HEK293 (cell line): ENCODE results near the gene BCL2L1.

Experiments used
- CTCF ChIA-PET: fragments of 350-600 bp; formaldehyde crosslinking; extraction: SDS; loops from one replicate; lab custom pipeline; 2021; ENCODE audit warnings: antibody characterized with exemption; lab: Yijun Ruan, JAX
- POLR2A ChIA-PET: fragments of 300-600 bp; formaldehyde crosslinking; extraction: SDS; loops from one replicate; lab custom pipeline; 2020; ENCODE audit warnings: antibody characterized with exemption, inconsistent platforms; lab: Yijun Ruan, JAX
- H3K27ac ChIP-seq: fragments of 200-500 bp; sonication (Bioruptor generic); 2 replicates; pipeline ENCODE4 v1.5.1; 2014; ENCODE audit warnings: low read depth, low read length, control low read depth, inconsistent platforms; ENCODE audit errors: extremely low read depth
- H3K36me3 ChIP-seq, 2 experiments: fragments of 200-500 bp in 1 of 2; sonication (Bioruptor generic) in 1 of 2; 1 replicate in 1 of 2; 2 replicates in 1 of 2; pipeline ENCODE4 v1.5.1; 2014 to 2017; ENCODE audit warnings: inconsistent platforms in 2 of 2, low read length in 2 of 2; ENCODE audit not compliant: control insufficient read depth in 2 of 2, insufficient read depth in 1 of 2
- H3K4me1 ChIP-seq: fragments of 200-500 bp; sonication (Bioruptor generic); 2 replicates; pipeline ENCODE4 v1.5.1; 2014; ENCODE audit warnings: mild to moderate bottlenecking, low read length, inconsistent platforms; ENCODE audit not compliant: control insufficient read depth, insufficient read depth
- H3K4me3 ChIP-seq: 2 replicates; pipeline ENCODE4 v1.5.1; 2011; ENCODE audit warnings: low read depth, mild to moderate bottlenecking, control low read depth, low read length, moderate library complexity
- H3K9me3 ChIP-seq: fragments of 200-500 bp; sonication (Bioruptor generic); 2 replicates; pipeline ENCODE4 v1.5.1; 2014; ENCODE audit warnings: low read depth, low read length, inconsistent platforms; ENCODE audit not compliant: control insufficient read depth, insufficient read depth
- EGR2 ChIP-seq: fragments of 450-650 bp; formaldehyde crosslinking; IDR thresholded peaks from 2 replicates; pipeline ENCODE4 v1.5.1; 2016; ENCODE audit warnings: low read depth, missing biosample characterization, missing genetic modification characterization
- GLIS2 ChIP-seq: fragments of 450-650 bp; formaldehyde crosslinking; IDR thresholded peaks from 2 replicates; pipeline ENCODE4 v1.5.1; 2016; ENCODE audit warnings: missing biosample characterization, missing genetic modification characterization
- HOXA7 ChIP-seq: sonication (generic); formaldehyde crosslinking; IDR thresholded peaks from 2 replicates; pipeline ENCODE4 v1.8.1; 2022; ENCODE audit warnings: missing genetic modification reagents, borderline replicate concordance
- HOXC10 ChIP-seq: sonication (generic); formaldehyde crosslinking; IDR thresholded peaks from 2 replicates; pipeline ENCODE4 v1.8.1; 2023; ENCODE audit warnings: mild to moderate bottlenecking, missing genetic modification reagents
- SCRT2 ChIP-seq: fragments of 450-650 bp; formaldehyde crosslinking; IDR thresholded peaks from 2 replicates; pipeline ENCODE4 v1.5.1; 2016; ENCODE audit warnings: missing biosample characterization, missing genetic modification characterization
- TCF7L2 ChIP-seq: IDR thresholded peaks from 2 replicates; pipeline ENCODE4 v1.6.1; 2011; ENCODE audit warnings: low read depth, mild to moderate bottlenecking, inconsistent platforms, low read length, moderate library complexity, borderline replicate concordance
- TRIM28 ChIP-seq: IDR thresholded peaks from 2 replicates; pipeline ENCODE4 v1.6.1; 2011; ENCODE audit warnings: low read length, control low read depth, borderline replicate concordance
- ZBTB1 ChIP-seq: fragments of 450-650 bp; formaldehyde crosslinking; IDR thresholded peaks from 2 replicates; pipeline ENCODE4 v1.5.1; 2016; ENCODE audit warnings: missing biosample characterization, missing genetic modification characterization
- ZBTB44 ChIP-seq: fragments of 450-650 bp; IDR thresholded peaks from 2 replicates; pipeline ENCODE4 v1.5.1; 2018; ENCODE audit warnings: missing biosample characterization, mild to moderate bottlenecking, missing genetic modification characterization
- ZBTB7A ChIP-seq: fragments of 450-650 bp; formaldehyde crosslinking; IDR thresholded peaks from 2 replicates; pipeline ENCODE4 v1.5.1; 2016; ENCODE audit warnings: low read depth, missing biosample characterization, missing genetic modification characterization
- ZFP37 ChIP-seq: fragments of 450-650 bp; formaldehyde crosslinking; IDR thresholded peaks from 2 replicates; pipeline ENCODE4 v1.5.1; 2016; ENCODE audit warnings: missing biosample characterization, missing genetic modification characterization
- ZNF132 ChIP-seq: fragments of 450-650 bp; formaldehyde crosslinking; IDR thresholded peaks from 2 replicates; pipeline ENCODE4 v1.5.1; 2017; ENCODE audit warnings: missing biosample characterization, missing genetic modification characterization, borderline replicate concordance
- ZNF292 ChIP-seq: fragments of 450-650 bp; formaldehyde crosslinking; IDR thresholded peaks from 2 replicates; pipeline ENCODE4 v1.5.1; 2016; ENCODE audit warnings: low read depth, missing biosample characterization, missing genetic modification characterization, borderline replicate concordance
- ZNF335 ChIP-seq: fragments of 450-650 bp; formaldehyde crosslinking; conservative IDR thresholded peaks from 2 replicates; pipeline ENCODE4 v1.5.1; 2016; ENCODE audit warnings: missing biosample characterization, missing genetic modification characterization
- ZNF341 ChIP-seq: fragments of 450-650 bp; formaldehyde crosslinking; IDR thresholded peaks from 2 replicates; pipeline ENCODE4; 2016; ENCODE audit warnings: low read depth, missing biosample characterization, missing genetic modification characterization
- ZNF350 ChIP-seq: fragments of 450-650 bp; formaldehyde crosslinking; IDR thresholded peaks from 2 replicates; pipeline ENCODE4 v1.5.0; 2017; ENCODE audit warnings: missing biosample characterization, mild to moderate bottlenecking, missing genetic modification characterization
- ZNF354C ChIP-seq: fragments of 450-650 bp; formaldehyde crosslinking; IDR thresholded peaks from 2 replicates; pipeline ENCODE4 v1.5.1; 2016; ENCODE audit warnings: missing biosample characterization, missing genetic modification characterization, low read depth, borderline replicate concordance
- ZNF398 ChIP-seq: fragments of 450-650 bp; formaldehyde crosslinking; IDR thresholded peaks from 2 replicates; pipeline ENCODE4 v1.5.1; 2017; ENCODE audit warnings: missing biosample characterization, missing genetic modification characterization
- ZNF488 ChIP-seq: fragments of 450-650 bp; formaldehyde crosslinking; IDR thresholded peaks from 2 replicates; pipeline ENCODE4 v1.5.1; 2016; ENCODE audit warnings: missing biosample characterization, missing genetic modification characterization
- ZNF555 ChIP-seq: fragments of 450-650 bp; formaldehyde crosslinking; conservative IDR thresholded peaks from 2 replicates; pipeline ENCODE4 v1.5.1; 2017; ENCODE audit warnings: missing biosample characterization, mild to moderate bottlenecking, missing genetic modification characterization, inconsistent platforms
- ZNF571 ChIP-seq: fragments of 450-650 bp; formaldehyde crosslinking; IDR thresholded peaks from 2 replicates; pipeline ENCODE4 v1.5.0; 2017; ENCODE audit warnings: missing biosample characterization, missing genetic modification characterization
- ZNF660 ChIP-seq: fragments of 450-650 bp; IDR thresholded peaks from 2 replicates; pipeline ENCODE4 v1.5.1; 2018; ENCODE audit warnings: missing biosample characterization, mild to moderate bottlenecking, missing genetic modification characterization
- ZNF768 ChIP-seq: fragments of 450-650 bp; formaldehyde crosslinking; IDR thresholded peaks from 2 replicates; pipeline ENCODE4 v1.5.1; 2018; ENCODE audit warnings: missing biosample characterization, mild to moderate bottlenecking, missing genetic modification characterization
- TF ChIP-seq, protein P1 (sequence below): fragments of 450-650 bp; formaldehyde crosslinking; IDR thresholded peaks from 2 replicates; pipeline ENCODE4 v1.5.1; 2017; ENCODE audit warnings: missing biosample characterization, missing genetic modification characterization
- TF ChIP-seq, protein P2 (sequence below): fragments of 450-650 bp; formaldehyde crosslinking; IDR thresholded peaks from 2 replicates; pipeline ENCODE4 v1.5.1; 2016; ENCODE audit warnings: missing biosample characterization, missing genetic modification characterization, low read depth
- TF ChIP-seq, protein P3 (sequence below): fragments of 450-650 bp; formaldehyde crosslinking; IDR thresholded peaks from 2 replicates; pipeline ENCODE4 v1.5.1; 2016; ENCODE audit warnings: missing biosample characterization, missing genetic modification characterization

BCL2L1 gene

GRCh38 chr20:31654534-31654933 lies 68.1 kb downstream of the BCL2L1 start:
- H3K4me1 ChIP-seq: no peaks in the 10 kb centered on the region
- POLR2A ChIA-PET: no interaction called here
- TF ChIP-seq ZNF341 (tag by site-specific recombination) (no peak), ZNF335 (no peak), ZNF571 (tag by site-specific recombination) (no peak), TRIM28 (no peak), ZNF354C (tag by site-specific recombination) (no peak), SCRT2 (tag by site-specific recombination) (no peak), ZNF398 (tag by site-specific recombination) (no peak), ZNF292 (no peak), ZNF488 (tag by site-specific recombination) (no peak), ZBTB7A (tag by site-specific recombination) (no peak), ZNF768 (tag by site-specific recombination) (no peak), ZNF350 (no peak), ZNF132 (tag by site-specific recombination) (no peak), GLIS2 (tag by site-specific recombination) (no peak), EGR2 (tag by site-specific recombination) (no peak), ZNF555 (tag by site-specific recombination) (no peak)
- TF ChIP-seq, protein P1, sequence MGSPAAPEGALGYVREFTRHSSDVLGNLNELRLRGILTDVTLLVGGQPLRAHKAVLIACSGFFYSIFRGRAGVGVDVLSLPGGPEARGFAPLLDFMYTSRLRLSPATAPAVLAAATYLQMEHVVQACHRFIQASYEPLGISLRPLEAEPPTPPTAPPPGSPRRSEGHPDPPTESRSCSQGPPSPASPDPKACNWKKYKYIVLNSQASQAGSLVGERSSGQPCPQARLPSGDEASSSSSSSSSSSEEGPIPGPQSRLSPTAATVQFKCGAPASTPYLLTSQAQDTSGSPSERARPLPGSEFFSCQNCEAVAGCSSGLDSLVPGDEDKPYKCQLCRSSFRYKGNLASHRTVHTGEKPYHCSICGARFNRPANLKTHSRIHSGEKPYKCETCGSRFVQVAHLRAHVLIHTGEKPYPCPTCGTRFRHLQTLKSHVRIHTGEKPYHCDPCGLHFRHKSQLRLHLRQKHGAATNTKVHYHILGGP (tag by site-specific recombination): no peak
- TF ChIP-seq, protein P2, sequence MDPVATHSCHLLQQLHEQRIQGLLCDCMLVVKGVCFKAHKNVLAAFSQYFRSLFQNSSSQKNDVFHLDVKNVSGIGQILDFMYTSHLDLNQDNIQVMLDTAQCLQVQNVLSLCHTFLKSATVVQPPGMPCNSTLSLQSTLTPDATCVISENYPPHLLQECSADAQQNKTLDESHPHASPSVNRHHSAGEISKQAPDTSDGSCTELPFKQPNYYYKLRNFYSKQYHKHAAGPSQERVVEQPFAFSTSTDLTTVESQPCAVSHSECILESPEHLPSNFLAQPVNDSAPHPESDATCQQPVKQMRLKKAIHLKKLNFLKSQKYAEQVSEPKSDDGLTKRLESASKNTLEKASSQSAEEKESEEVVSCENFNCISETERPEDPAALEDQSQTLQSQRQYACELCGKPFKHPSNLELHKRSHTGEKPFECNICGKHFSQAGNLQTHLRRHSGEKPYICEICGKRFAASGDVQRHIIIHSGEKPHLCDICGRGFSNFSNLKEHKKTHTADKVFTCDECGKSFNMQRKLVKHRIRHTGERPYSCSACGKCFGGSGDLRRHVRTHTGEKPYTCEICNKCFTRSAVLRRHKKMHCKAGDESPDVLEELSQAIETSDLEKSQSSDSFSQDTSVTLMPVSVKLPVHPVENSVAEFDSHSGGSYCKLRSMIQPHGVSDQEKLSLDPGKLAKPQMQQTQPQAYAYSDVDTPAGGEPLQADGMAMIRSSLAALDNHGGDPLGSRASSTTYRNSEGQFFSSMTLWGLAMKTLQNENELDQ: no peak
- no peaks in the 10 kb centered on the region for H3K9me3 ChIP-seq
- no peak overlapping the region for H3K27ac ChIP-seq
- no peak overlapping the region for H3K4me3 ChIP-seq
- no peaks in the 10 kb centered on the region for H3K36me3 ChIP-seq
- CTCF ChIA-PET: interaction anchor here (0.6 to 1.1 kb wide), 3 partner anchors 42 to 70 kb away, joined by 3 read pairs; no protein-coding TSS in a partner anchor

- Histone ChIP-seq H3K4me1 (no peaks in the 10 kb centered on the region), H3K36me3 (no peaks in the 10 kb centered on the region), H3K4me3 (no peak overlapping the region), H3K9me3 (no peaks in the 10 kb centered on the region), H3K27ac (no peak overlapping the region)
- TF ChIP-seq ZFP37 (tag by site-specific recombination) (no peak), ZBTB44 (tag by site-specific recombination) (no peak), HOXA7 (no peak), ZNF292 (no peak), ZNF660 (tag by site-specific recombination) (no peak), ZNF132 (tag by site-specific recombination) (no peak), ZBTB1 (tag by site-specific recombination) (no peak), TCF7L2 (no peak), HOXC10 (no peak)
- TF ChIP-seq, protein P3, sequence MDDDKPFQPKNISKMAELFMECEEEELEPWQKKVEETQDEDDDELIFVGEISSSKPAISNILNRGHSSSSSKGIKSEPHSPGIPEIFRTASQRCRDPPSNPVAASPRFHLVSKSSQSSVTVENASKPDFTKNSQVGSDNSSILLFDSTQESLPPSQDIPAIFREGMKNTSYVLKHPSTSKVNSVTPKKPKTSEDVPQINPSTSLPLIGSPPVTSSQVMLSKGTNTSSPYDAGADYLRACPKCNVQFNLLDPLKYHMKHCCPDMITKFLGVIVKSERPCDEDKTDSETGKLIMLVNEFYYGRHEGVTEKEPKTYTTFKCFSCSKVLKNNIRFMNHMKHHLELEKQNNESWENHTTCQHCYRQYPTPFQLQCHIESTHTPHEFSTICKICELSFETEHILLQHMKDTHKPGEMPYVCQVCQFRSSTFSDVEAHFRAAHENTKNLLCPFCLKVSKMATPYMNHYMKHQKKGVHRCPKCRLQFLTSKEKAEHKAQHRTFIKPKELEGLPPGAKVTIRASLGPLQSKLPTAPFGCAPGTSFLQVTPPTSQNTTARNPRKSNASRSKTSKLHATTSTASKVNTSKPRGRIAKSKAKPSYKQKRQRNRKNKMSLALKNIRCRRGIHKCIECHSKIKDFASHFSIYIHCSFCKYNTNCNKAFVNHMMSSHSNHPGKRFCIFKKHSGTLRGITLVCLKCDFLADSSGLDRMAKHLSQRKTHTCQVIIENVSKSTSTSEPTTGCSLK (tag by site-specific recombination): no peak
- CTCF ChIA-PET: interaction anchor here (0.6 to 0.7 kb wide), 2 partner anchors 61 to 597 kb away, joined by 3 read pairs; no protein-coding TSS in a partner anchor
- POLR2A ChIA-PET: no interaction called here
Observed at GRCh38 chr20:31653561-31653960, 69.1 kb downstream of the BCL2L1 start.
